Measurements from ENCODE around the gene ARHGEF40.
A peak's percentile ranks its signal among the peaks of the same experiment; 100 is the strongest.

Gene ARHGEF40

GRCh38 chr14:21099596-21099985, 29.5 kb downstream of the ARHGEF40 start:
- no peak for DNase-seq

- DNase-seq, result no peak
These were observed 30.8 kb downstream of the ARHGEF40 start, which contains the start of gene TMEM253 for GRCh38 chr14:21100931-21101330. TMEM253 (plus strand) TSS chr14:21101066; CDS start chr14:21101344, 278 bp downstream.

GRCh38 chr14:21101802-21102413, 31.8 kb downstream of the ARHGEF40 start:
- no peak for DNase-seq

- DNase-seq, result no peak
These were observed 32.7 kb downstream of the ARHGEF40 start for GRCh38 chr14:21102521-21103410.

GRCh38 chr14:21103411-21103709, 33.3 kb downstream of the ARHGEF40 start:
- no peak for DNase-seq

GRCh38 chr14:21103710-21104447, 33.8 kb downstream of the ARHGEF40 start:
- DNase-seq, result peak; percentile 31

- DNase-seq, result no peak
These were observed 34.5 kb downstream of the ARHGEF40 start for GRCh38 chr14:21104448-21105060.

GRCh38 chr14:21105095-21105494, 35.0 kb downstream of the ARHGEF40 start:
- DNase-seq, result no peak

- DNase-seq, result no peak
These were observed 36.0 kb downstream of the ARHGEF40 start for GRCh38 chr14:21106176-21106497.

- DNase-seq, result no peak
These were observed 36.6 kb downstream of the ARHGEF40 start for GRCh38 chr14:21106498-21107282.

- DNase-seq, result no peak
These were observed 37.2 kb downstream of the ARHGEF40 start for GRCh38 chr14:21107283-21107800.

- DNase-seq, result no peak
These were observed 38.7 kb downstream of the ARHGEF40 start for GRCh38 chr14:21108791-21109190.

- no peak for DNase-seq
These were observed 39.5 kb downstream of the ARHGEF40 start for GRCh38 chr14:21109377-21110138.

- DNase-seq, result no peak
These were observed 42.2 kb downstream of the ARHGEF40 start for GRCh38 chr14:21112255-21112654.

GRCh38 chr14:21113369-21113768, 43.3 kb downstream of the ARHGEF40 start:
- no peak for DNase-seq

GRCh38 chr14:21118933-21119332, 48.8 kb downstream of the ARHGEF40 start:
- no peak for DNase-seq

- DNase-seq, result no peak
These were observed 50.6 kb downstream of the ARHGEF40 start for GRCh38 chr14:21120686-21121085.

- no peak for DNase-seq
These were observed 51.0 kb downstream of the ARHGEF40 start for GRCh38 chr14:21121122-21121521.

GRCh38 chr14:21123429-21123828, 53.3 kb downstream of the ARHGEF40 start:
- DNase-seq, result no peak

GRCh38 chr14:21133901-21134300, 63.8 kb downstream of the ARHGEF40 start:
- no peak for DNase-seq

GRCh38 chr14:21136024-21136423, 65.9 kb downstream of the ARHGEF40 start:
- DNase-seq, result no peak
